ENCODE measurements around the gene SMIM35.

DNA sequence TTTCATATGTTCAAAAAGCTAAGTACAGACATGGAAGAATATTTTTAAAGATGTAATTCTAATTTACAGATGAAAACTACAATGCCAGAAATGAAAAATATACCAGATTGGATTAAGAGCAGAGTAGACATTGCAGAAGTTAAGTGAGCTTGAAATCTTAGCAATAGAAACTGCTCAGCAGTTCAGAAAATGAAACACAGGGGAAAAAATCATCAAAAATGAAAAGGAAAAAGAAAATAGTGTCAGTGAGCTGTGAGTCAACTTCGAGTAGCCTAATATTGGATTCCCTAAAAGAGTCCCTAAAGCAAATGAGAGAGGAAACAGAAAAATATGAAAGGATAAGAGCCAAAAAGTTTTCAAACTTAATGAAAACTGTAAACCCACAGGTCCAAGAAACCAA is 126.4 kb downstream of the SMIM35 start:
- TF ChIP-seq, protein P1, sequence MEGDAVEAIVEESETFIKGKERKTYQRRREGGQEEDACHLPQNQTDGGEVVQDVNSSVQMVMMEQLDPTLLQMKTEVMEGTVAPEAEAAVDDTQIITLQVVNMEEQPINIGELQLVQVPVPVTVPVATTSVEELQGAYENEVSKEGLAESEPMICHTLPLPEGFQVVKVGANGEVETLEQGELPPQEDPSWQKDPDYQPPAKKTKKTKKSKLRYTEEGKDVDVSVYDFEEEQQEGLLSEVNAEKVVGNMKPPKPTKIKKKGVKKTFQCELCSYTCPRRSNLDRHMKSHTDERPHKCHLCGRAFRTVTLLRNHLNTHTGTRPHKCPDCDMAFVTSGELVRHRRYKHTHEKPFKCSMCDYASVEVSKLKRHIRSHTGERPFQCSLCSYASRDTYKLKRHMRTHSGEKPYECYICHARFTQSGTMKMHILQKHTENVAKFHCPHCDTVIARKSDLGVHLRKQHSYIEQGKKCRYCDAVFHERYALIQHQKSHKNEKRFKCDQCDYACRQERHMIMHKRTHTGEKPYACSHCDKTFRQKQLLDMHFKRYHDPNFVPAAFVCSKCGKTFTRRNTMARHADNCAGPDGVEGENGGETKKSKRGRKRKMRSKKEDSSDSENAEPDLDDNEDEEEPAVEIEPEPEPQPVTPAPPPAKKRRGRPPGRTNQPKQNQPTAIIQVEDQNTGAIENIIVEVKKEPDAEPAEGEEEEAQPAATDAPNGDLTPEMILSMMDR (IDR thresholded peaks at IDR 0.05; ENCODE audit: low read depth, low read length): no peak
- no peak for TF ChIP-seq EZH2phosphoT487 (IDR thresholded peaks at IDR 0.05; ENCODE audit: low read depth)
